GM21390 (cell line): ENCODE results near the gene GRIN2B.

Experiments
- ATAC-seq: cut with Tn5 transposase; IDR thresholded peaks from one replicate; pipeline ENCODE4 v1.9.1; 2021; ENCODE audit not compliant: unreplicated experiment

Gene GRIN2B

DNA sequence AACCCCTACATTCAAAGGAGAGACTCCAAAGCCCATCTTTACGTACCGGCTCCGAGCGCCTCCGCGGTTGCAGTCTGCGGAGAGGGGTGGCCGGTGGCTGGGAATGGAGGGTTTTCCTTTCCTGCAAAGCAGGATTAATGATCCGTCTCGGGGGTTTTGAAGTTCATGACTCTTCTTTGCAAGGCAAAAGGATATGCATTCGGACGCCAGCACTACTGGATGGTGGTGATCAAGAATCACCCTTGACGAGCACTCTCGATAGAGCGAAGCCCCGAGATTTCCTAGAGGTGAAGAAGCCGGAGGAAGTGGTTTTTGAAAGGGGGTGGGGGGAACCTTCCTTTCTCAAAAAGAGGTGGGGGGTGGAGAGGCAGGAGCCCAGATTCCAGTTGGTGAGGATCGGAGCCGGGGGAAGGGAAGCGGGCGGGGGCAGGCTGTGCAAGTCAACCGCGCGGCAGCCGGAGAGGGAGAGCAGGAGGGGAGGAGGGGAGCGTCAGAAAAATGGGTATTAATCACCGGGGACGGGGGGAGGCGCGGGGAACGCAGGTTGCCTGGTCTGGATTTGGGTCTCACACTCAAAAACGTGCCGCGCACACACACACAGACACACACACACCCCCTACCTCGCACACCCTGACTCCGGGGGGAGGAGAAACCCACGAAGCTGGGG, at the start of gene GRIN2B:
TSS of gene GRIN2B (minus strand) at position 307 of the 667 bp plus-strand sequence. CDS start 115,394 bp downstream, outside the sequence.
- ATAC-seq, result no peak

GRCh38 chr12:14026537-14026936, 45.1 kb upstream of the GRIN2B start:
- no peak for ATAC-seq

- no peak for ATAC-seq
Measured at GRCh38 chr12:14024591-14024990, 43.2 kb upstream of the GRIN2B start.

- no peak for ATAC-seq
Measured at GRCh38 chr12:14018080-14018479, 36.7 kb upstream of the GRIN2B start.

DNA sequence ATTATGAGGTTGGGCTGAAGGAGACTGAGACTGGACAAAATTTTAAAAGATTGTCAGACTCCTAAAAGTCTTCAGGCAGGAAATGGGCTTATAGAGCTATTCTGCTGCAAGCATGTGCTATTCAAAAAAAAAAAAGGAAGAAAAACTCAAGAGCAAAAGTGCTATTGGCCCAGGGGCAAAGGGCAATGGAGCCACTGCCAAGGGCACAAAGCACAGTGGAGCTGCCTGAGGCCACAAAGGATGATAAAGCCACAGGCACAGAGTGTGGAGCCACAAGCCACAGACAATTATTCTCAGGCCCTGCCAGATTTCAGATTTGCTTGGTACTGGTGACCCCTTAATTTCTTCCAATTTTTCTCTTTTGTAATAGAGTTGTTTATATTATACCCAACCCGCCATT, 29.6 kb upstream of the GRIN2B start:
- ATAC-seq, result no peak

DNA sequence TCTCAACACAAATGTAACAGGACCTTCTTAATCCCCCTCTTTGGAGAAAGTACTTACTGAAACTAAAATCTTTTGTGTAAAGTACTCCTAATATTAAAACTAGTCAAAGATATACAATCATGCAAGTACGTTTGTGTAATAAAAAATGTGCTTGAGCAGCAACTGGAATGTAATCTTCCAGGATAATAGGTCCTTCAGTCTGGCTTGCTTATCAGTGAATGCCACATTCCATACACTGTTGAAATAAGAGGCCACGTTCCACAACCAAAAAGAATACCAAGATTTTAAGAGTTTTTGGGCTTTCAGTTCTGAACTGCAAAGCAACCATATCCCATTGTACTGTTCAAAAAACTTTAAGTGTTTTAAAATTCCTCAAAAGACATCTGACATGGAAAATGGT, 26.2 kb upstream of the GRIN2B start:
- ATAC-seq, result no peak

DNA sequence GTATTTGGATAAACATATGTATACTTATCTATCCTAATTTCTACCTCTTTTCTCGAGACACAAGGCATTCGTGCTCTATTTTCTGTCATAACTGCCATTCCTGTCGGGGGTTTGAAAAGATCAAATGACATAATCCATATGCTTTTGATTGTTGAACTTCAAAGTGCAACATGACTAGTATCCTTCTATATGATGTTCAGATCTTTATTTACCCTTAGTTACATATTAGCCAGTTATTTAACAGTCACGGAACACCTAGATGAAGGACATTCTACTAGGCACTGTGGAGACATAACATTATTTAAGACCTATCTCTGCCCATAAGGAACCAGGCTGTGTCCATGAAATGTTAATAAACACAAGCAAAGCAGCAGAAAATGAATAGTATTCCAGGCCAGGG, 11.2 kb upstream of the GRIN2B start:
- ATAC-seq, result no peak

GRCh38 chr12:13992106-13992505, 10.7 kb upstream of the GRIN2B start:
- no peak for ATAC-seq

- no peak for ATAC-seq
Measured at GRCh38 chr12:13986031-13986430, 4.6 kb upstream of the GRIN2B start.

GRCh38 chr12:13981990-13982389, 588 bp upstream of the GRIN2B start:
- no peak for ATAC-seq

DNA sequence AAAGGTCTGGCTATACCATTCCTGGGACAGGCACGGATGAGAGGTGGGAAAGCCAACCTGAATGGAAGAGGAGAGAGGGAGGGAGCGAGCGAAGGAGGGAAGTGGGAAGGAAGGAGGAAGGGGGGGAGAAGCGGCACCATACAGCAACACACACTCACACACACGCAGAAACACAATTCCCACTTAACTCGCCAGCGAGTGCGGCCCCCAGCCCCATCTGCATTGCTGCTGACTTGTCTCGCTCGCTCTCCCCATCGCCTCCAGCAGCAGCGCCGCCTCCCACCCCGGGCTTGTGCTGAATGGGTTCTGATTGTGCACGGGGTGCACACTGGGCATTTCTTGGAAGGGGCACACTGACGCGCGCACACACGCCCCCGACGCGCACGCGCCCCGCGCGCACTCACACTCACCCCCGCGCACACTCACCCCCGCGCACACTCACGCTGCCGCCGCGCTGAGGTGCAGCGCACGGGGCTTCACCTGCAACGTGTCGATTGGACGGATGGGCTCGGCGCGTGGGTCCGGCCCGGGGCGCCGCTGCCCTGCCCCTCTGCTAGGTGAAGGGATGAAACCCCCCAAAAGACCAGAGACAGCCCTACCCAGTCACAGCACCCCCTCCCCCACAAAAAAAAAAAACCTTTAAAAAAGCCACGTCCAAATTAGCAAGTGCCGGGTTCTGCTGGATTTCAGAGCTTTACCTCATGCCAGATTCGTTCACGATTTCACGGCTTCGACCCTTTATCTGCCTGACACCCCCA, 685 bp downstream of the GRIN2B start:
- ATAC-seq, result no peak

- ATAC-seq, result no peak
Measured at GRCh38 chr12:13979772-13980378, 1.5 kb downstream of the GRIN2B start.

DNA sequence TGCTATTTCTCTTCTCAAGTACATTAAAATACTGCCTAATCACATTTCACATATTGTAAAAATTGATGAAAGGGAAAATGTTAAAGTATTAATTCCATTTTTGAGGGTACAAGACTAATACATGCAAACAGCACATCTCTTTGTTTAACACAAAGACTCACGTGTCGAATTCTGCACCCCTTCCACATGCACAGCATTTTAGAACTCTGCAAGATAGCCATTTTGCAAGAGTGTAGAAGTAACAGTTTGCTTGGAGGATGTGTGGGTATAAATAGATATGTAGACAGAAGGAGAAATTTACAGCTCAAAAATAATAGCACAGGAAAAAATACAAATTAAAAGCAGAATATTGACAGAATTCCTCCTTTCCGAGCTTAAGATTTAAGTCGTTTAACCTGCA, 2.5 kb downstream of the GRIN2B start:
- ATAC-seq, result no peak

DNA sequence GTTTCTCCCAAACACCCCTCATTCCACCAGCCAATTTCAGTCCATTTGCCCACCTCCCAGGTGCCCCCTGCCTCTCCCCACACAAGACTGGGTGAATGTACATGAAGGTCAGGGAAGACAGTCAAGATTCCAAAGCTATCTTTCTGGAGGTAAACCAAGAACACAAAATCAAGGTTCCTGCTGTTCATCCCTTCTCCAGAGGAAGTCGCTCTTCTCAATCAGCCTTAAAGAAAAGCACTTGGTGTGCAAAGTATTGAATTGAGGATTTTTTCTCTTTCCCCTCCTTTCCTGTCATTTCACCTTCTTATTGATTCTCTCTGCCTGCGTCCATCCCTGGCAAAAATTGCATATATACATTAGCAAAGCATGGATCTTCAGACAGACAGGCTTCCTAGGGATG, 4.5 kb downstream of the GRIN2B start:
- no peak for ATAC-seq

DNA sequence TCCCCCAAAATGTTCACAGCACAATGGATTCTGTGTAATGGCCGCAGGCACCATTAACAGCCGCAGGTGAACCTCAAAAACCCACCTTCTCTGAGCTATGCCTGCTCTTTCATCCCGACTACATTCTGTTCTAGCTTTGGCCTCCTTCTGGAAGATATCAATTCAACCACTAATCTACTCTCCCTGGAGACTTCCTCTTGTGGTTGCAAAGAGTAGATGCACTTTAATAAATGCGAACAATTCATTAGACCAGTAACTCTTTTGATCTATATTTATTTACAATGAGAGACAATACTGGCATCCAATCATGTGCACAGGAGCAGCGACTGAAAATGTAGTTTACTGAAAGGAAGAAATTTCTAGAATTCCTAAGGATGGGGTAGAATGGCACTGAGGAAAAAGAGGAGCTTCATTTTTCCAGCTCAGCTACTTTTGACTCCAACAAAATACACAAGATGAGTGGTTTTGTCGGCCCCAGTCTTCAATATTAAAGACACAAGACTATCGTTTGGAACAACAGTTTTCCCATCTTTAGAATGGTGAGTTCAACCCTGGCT, 5.3 kb downstream of the GRIN2B start:
- no peak for ATAC-seq

DNA sequence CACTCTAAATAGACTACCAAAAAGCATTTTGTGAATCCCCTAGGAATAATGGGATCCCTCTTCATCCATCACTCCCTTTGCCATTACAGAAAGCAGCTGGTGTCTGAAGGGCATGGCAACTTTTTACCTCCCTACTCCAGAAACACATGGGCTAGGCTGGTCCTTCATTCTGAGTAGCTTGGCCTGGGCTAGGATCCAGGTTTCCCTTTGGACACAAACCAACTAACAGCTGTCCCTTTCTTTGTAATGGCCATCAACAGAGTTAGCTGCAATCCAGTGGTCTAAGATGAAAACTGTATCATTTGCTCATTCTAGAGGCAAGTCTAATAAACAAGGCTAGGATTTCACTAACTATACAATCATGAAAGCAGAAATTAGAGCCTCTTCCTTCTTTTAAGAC, 7.4 kb downstream of the GRIN2B start:
- ATAC-seq, result no peak

- no peak for ATAC-seq
Measured at GRCh38 chr12:13970803-13971202, 10.6 kb downstream of the GRIN2B start.

GRCh38 chr12:13968281-13968680, 13.1 kb downstream of the GRIN2B start:
- no peak for ATAC-seq

- no peak for ATAC-seq
Measured at GRCh38 chr12:13964666-13965065, 16.7 kb downstream of the GRIN2B start.

DNA sequence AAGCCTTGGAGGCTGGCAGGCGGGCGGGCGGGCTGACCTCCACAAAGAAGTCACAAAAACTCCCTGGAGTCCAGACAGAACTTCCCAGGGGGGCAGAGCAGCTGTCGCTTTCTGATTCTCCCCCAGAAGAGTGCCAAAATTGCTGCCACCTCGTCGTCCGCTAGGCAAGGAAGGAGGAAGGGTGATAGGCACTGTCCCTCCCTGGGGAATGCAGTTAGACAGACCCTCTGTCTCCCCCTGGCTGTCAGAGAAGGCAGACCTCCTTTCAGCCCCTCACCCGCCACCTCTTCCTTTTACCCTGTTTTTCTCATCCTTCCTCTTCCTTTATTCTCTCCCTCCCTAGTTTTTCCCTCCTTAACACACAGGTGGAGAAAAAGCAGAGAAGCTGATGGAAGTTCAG, 18.7 kb downstream of the GRIN2B start:
- ATAC-seq, result no peak

GRCh38 chr12:13961971-13962370, 19.4 kb downstream of the GRIN2B start:
- no peak for ATAC-seq
